H1 (cell line): Measurements from ENCODE around the gene SEMA6D. TPM values are rescaled to one million over a fixed set of nuclear protein-coding genes. Genes with fewer than 3 reads are reported as not detected.

ENCODE experiments used
- CTCF ChIA-PET: fragments of 300-600 bp; sonication (Branson Sonifier 250); formaldehyde crosslinking; loops from one replicate; lab custom pipeline; 2021; ENCODE audit not compliant: partially characterized antibody; lab: Charles Lee
- POLR2A ChIA-PET: fragments of 300-600 bp; sonication (Branson Sonifier 250); formaldehyde crosslinking; loops from one replicate; lab custom pipeline; 2021; ENCODE audit warnings: inconsistent platforms; ENCODE audit not compliant: partially characterized antibody; lab: Charles Lee
- DNase-seq, 2 experiments: peaks; one replicate each; pipeline versions ENCODE4 v3.0.0 to v3.0.0-alpha.2; 2010 to 2022; ENCODE audit warnings: low spot score in 2 of 2, low read depth in 1 of 2, mixed read lengths in 1 of 2
- FAIRE-seq: peaks from 2 replicates; lab custom pipeline; 2011; peaks lifted over from hg19 to GRCh38; lab: Jason Lieb, UNC
- H2AFZ ChIP-seq: 2 replicates; pipeline ENCODE4 v1.8.1; 2012; ENCODE audit warnings: low read length, inconsistent platforms
- H2AK5ac ChIP-seq: 2 replicates; pipeline ENCODE4 v1.6.1; 2013; ENCODE audit warnings: low read depth, low read length
- H2BK120ac ChIP-seq: replicated peaks from 2 replicates; pipeline ENCODE3; 2013; ENCODE audit warnings: low read depth, low read length, inconsistent platforms
- H2BK12ac ChIP-seq: 2 replicates; pipeline ENCODE4 v1.6.1; 2013; ENCODE audit warnings: low read depth, low read length
- H2BK15ac ChIP-seq: 2 replicates; pipeline ENCODE4 v1.6.1; 2013; ENCODE audit warnings: low read length
- H2BK20ac ChIP-seq: 2 replicates; pipeline ENCODE4 v1.6.1; 2013; ENCODE audit warnings: low read length
- H2BK5ac ChIP-seq: 2 replicates; pipeline ENCODE4 v1.6.1; 2013; ENCODE audit warnings: low read depth, low read length
- H3K14ac ChIP-seq: 2 replicates; pipeline ENCODE4 v1.6.1; 2013; ENCODE audit warnings: inconsistent platforms; ENCODE audit not compliant: insufficient read length
- H3K18ac ChIP-seq: 2 replicates; pipeline ENCODE4 v1.6.1; 2013; ENCODE audit warnings: low read length; ENCODE audit errors: extremely low read depth
- H3K23ac ChIP-seq: 2 replicates; pipeline ENCODE4 v1.6.1; 2013; ENCODE audit warnings: inconsistent platforms; ENCODE audit not compliant: insufficient read length
- H3K23me2 ChIP-seq: 2 replicates; pipeline ENCODE4 v1.6.1; 2013; ENCODE audit warnings: low read depth, low read length
- H3K27ac ChIP-seq: 2 replicates; pipeline ENCODE4 v1.6.1; 2011; ENCODE audit warnings: low read depth, low read length, inconsistent platforms
- H3K27me3 ChIP-seq, 4 experiments: replicated peaks in 1 of 4; 1 replicate in 1 of 4; 2 replicates in 3 of 4; pipeline versions ENCODE4 v1.6.1 to v1.8.1; 2011 to 2013; ENCODE audit warnings: low read length in 3 of 4, mild to moderate bottlenecking in 3 of 4, inconsistent platforms in 2 of 4, mixed read lengths in 2 of 4, moderate library complexity in 1 of 4; ENCODE audit not compliant: control insufficient read depth in 3 of 4, insufficient read depth in 3 of 4; ENCODE audit errors: extremely low read depth in 1 of 4
- H3K36me3 ChIP-seq, 4 experiments: 2 replicates each; pipeline versions ENCODE4 v1.6.1 to v1.8.1; 2011 to 2013; ENCODE audit warnings: mild to moderate bottlenecking in 4 of 4, low read length in 3 of 4, moderate library complexity in 2 of 4, control low read depth in 1 of 4, inconsistent platforms in 1 of 4; ENCODE audit not compliant: insufficient read depth in 4 of 4, control insufficient read depth in 2 of 4
- H3K4ac ChIP-seq: replicated peaks from 2 replicates; pipeline ENCODE3; 2013; ENCODE audit warnings: low read length, low read depth, mixed read lengths, inconsistent platforms; ENCODE audit not compliant: insufficient read length
- H3K4me1 ChIP-seq, 4 experiments: replicated peaks in 1 of 4; 1 replicate in 1 of 4; 2 replicates in 3 of 4; pipeline versions ENCODE4 v1.6.1 to v1.8.1; 2011 to 2013; ENCODE audit warnings: low read length in 3 of 4, inconsistent platforms in 2 of 4, mixed read lengths in 1 of 4; ENCODE audit not compliant: insufficient read depth in 4 of 4, control insufficient read depth in 3 of 4
- H3K4me2 ChIP-seq, 2 experiments: 2 replicates each; pipeline versions ENCODE4 v1.6.1 to v1.8.1; 2011 to 2013; ENCODE audit warnings: low read depth in 2 of 2, low read length in 2 of 2, control low read depth in 1 of 2, inconsistent platforms in 1 of 2, mild to moderate bottlenecking in 1 of 2; ENCODE audit not compliant: insufficient read depth in 1 of 2
- H3K4me3 ChIP-seq, 4 experiments: fragments of 200-600, 300-600 bp in 1 of 4; sonication (generic), shearing (Covaris generic), sonication (Bioruptor Twin) in 1 of 4; 2 replicates each; pipeline versions ENCODE4 v1.5.1 to v1.8.1; 2011 to 2016; ENCODE audit warnings: low read length in 4 of 4, low read depth in 3 of 4, control low read depth in 2 of 4, inconsistent platforms in 2 of 4, mild to moderate bottlenecking in 2 of 4, mixed read lengths in 1 of 4, moderate library complexity in 1 of 4; ENCODE audit not compliant: insufficient read depth in 2 of 4; ENCODE audit errors: extremely low read depth in 1 of 4
- H3K56ac ChIP-seq: replicated peaks from 2 replicates; pipeline ENCODE3; 2013; ENCODE audit warnings: low read depth, mild to moderate bottlenecking, mixed read lengths, low read length, inconsistent platforms; ENCODE audit not compliant: insufficient read length
- H3K79me1 ChIP-seq: 2 replicates; pipeline ENCODE4 v1.6.1; 2013; ENCODE audit warnings: low read depth, low read length, control low read depth
- H3K79me2 ChIP-seq, 2 experiments: 2 replicates each; pipeline versions ENCODE4 v1.6.1 to v1.8.1; 2012 to 2013; ENCODE audit warnings: low read length in 2 of 2, mild to moderate bottlenecking in 2 of 2, inconsistent platforms in 1 of 2; ENCODE audit not compliant: insufficient read depth in 2 of 2, control insufficient read depth in 1 of 2
- H3K9ac ChIP-seq, 4 experiments: replicated peaks in 1 of 4; 1 replicate in 1 of 4; 2 replicates in 3 of 4; pipeline versions ENCODE4 v1.6.1 to v1.8.1; 2011 to 2013; ENCODE audit warnings: low read depth in 3 of 4, low read length in 3 of 4, control low read depth in 2 of 4, mild to moderate bottlenecking in 2 of 4, moderate library complexity in 2 of 4, inconsistent platforms in 1 of 4; ENCODE audit errors: extremely low read depth in 1 of 4
- H3K9me3 ChIP-seq, 2 experiments: 2 replicates each; pipeline versions ENCODE4 v1.6.1 to v1.8.1; 2012 to 2013; ENCODE audit warnings: mild to moderate bottlenecking in 2 of 2, moderate library complexity in 2 of 2, control low read depth in 1 of 2, inconsistent platforms in 1 of 2, low read depth in 1 of 2, low read length in 1 of 2, mixed read lengths in 1 of 2; ENCODE audit not compliant: insufficient read depth in 2 of 2
- H4K20me1 ChIP-seq, 2 experiments: replicated peaks in 1 of 2; 2 replicates each; pipeline versions ENCODE3 to v1.8.1; 2011 to 2013; ENCODE audit warnings: inconsistent platforms in 2 of 2, low read length in 2 of 2, mild to moderate bottlenecking in 1 of 2; ENCODE audit not compliant: insufficient read depth in 2 of 2, control insufficient read depth in 1 of 2
- H4K5ac ChIP-seq: 2 replicates; pipeline ENCODE4 v1.6.1; 2013; ENCODE audit warnings: low read length, low read depth, mixed read lengths, inconsistent platforms; ENCODE audit not compliant: insufficient read length
- H4K8ac ChIP-seq: 2 replicates; pipeline ENCODE4 v1.8.0; 2013; ENCODE audit warnings: mild to moderate bottlenecking, moderate library complexity, low read length, inconsistent platforms; ENCODE audit not compliant: insufficient read depth; ENCODE audit errors: extremely low read depth
- H4K91ac ChIP-seq: replicated peaks from 2 replicates; pipeline ENCODE3; 2013; ENCODE audit warnings: low read length, mixed read lengths, inconsistent platforms; ENCODE audit not compliant: insufficient read length
- CHD1 ChIP-seq: IDR thresholded peaks from 2 replicates; pipeline ENCODE4 v1.6.1; 2012; ENCODE audit warnings: low read depth, low read length, improper control_type of control experiment
- NRF1 ChIP-seq: IDR thresholded peaks from 2 replicates; pipeline ENCODE4 v1.6.1; 2011; ENCODE audit warnings: mild to moderate bottlenecking, low read depth, low read length, improper control_type of control experiment
- RBBP5 ChIP-seq: IDR thresholded peaks from 2 replicates; pipeline ENCODE4 v1.7.1; 2012; ENCODE audit warnings: low read depth, mild to moderate bottlenecking, inconsistent platforms, low read length, moderate library complexity, borderline replicate concordance
- RNF2 ChIP-seq: fragments of 200-900, 300-1000 bp; sonication (generic); IDR thresholded peaks from 2 replicates; pipeline ENCODE4 v1.7.1; 2016; ENCODE audit warnings: borderline replicate concordance, low read depth, mild to moderate bottlenecking, antibody characterized with exemption, low read length; ENCODE audit not compliant: poor library complexity, severe bottlenecking; ENCODE audit errors: missing control alignments
- SIX5 ChIP-seq: IDR thresholded peaks from 2 replicates; pipeline ENCODE4 v1.6.1; 2011; ENCODE audit warnings: mild to moderate bottlenecking, low read depth, low read length
- SP1 ChIP-seq: IDR thresholded peaks from 2 replicates; pipeline ENCODE4 v1.6.1; 2011; ENCODE audit warnings: low read depth, low read length
- SUZ12 ChIP-seq: fragments of 200-600 bp; sonication (generic); IDR thresholded peaks from 2 replicates; pipeline ENCODE4 v1.6.1; 2012; ENCODE audit warnings: mild to moderate bottlenecking, inconsistent platforms, low read length, moderate library complexity, mixed read lengths
- TEAD4 ChIP-seq: IDR thresholded peaks from 2 replicates; pipeline ENCODE4 v1.6.1; 2012; ENCODE audit warnings: low read depth, low read length, inconsistent platforms, mixed read lengths
- WGBS, 2 experiments: shearing (Covaris generic) in 1 of 2; methylation state at CpG; one replicate each; pipeline versions ENCODE4 v1.1.6 to v1.1.7; 2013 to 2015; ENCODE audit warnings: low lambda C conversion rate in 2 of 2, mixed read lengths in 2 of 2, inconsistent platforms in 1 of 2, low coverage in 1 of 2, missing lambda C conversion rate in 1 of 2; ENCODE audit not compliant: insufficient replicate concordance in 2 of 2, insufficient coverage in 1 of 2, insufficient read length in 1 of 2; ENCODE audit errors: extremely low coverage in 1 of 2, missing lambda C conversion rate in 1 of 2; 5-methylcytosine and 5-hydroxymethylcytosine counted together
- polyA plus RNA-seq, 7 experiments: library from polyadenylated mRNA; depleted of rRNA in 3 of 7; stranded (reverse) in 5 of 7; unstranded in 2 of 7; fragments of >200 nt in 5 of 7; fragments of 200-250 nt in 2 of 7; gene quantifications; 1 replicate in 5 of 7; 2 replicates in 1 of 7; 4 replicates in 1 of 7; pipeline versions ENCODE4 v1.2.1 to v1.2.3, GENCODE V29; 2011 to 2013; ENCODE audit warnings: missing spikeins in 2 of 7, mixed read lengths in 2 of 7
- total RNA-seq: library from RNA; stranded (reverse); fragmentation: NEBNext Ultra II Directional; extraction: Animal tissue kit (Norgen Biotek cat#: 25700); gene quantifications from 2 replicates; pipeline ENCODE4 v1.2.1, GENCODE V29; 2021
- TF ChIP-seq, protein P1 (sequence below): IDR thresholded peaks from 2 replicates; pipeline ENCODE4 v1.6.1; 2012; ENCODE audit warnings: low read length, inconsistent platforms

The SEMA6D gene
- total and polyA plus RNA-seq, 2 of the 8 experiments (the other 6 are each of a cell fraction or from before 2014, with no cell fraction given) = 2.2 to 3.8 TPM

DNA sequence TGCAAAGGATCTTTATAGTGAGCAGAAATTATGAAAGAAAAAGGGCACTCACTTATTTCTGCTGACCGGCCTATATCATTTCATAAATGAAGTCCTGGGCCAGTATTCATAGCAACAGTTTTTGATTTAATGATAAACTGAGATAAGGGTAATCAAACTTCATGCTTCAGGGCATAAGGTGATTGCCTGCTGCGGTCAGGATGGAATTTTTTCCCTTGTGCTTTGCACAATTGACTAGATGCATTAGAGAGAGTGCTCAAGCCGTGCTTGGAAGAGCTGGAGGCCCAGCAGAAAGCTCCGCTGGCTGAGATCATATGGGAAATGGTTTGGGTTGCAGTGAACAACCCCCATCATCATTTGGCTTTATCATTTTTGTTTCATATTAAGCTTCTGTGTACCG, 10.4 kb downstream of the SEMA6D start:
- CTCF ChIA-PET = interaction anchor here (0.9 to 2.2 kb wide), 5 partner anchors 11 to 267 kb away, joined by 3 to 9 read pairs (median 3); partner anchors contain the start of gene SEMA6D
- Histone ChIP-seq H2BK12ac (no peak overlapping the region), H4K5ac (no peak overlapping the region), H3K4ac (no peak overlapping the region), H3K23me2 (no peaks in the 10 kb centered on the region), H2BK120ac (no peak overlapping the region), H4K91ac (no peak overlapping the region), H3K79me1 (no peaks in the 10 kb centered on the region), H2AFZ (no peak overlapping the region), H2BK5ac (no peak overlapping the region), H3K4me3 (no peak overlapping the region), H3K14ac (no peak overlapping the region), H2BK15ac (no peak overlapping the region), H2AK5ac (no peak overlapping the region), H3K4me2 (no peak overlapping the region), H3K9ac (no peak overlapping the region), H3K79me2 (no peaks in the 10 kb centered on the region), H2BK20ac (no peak overlapping the region)
- WGBS, 2 experiments = 88% methylated on average over 5 of the region's 5 CpGs; no CpG with 5 or more reads in 1 of the 2 experiments
- FAIRE-seq = no peak
- TF ChIP-seq RNF2 = no peak
- no peak for TF ChIP-seq NRF1
- no peak for TF ChIP-seq TEAD4
- TF ChIP-seq, protein P1, sequence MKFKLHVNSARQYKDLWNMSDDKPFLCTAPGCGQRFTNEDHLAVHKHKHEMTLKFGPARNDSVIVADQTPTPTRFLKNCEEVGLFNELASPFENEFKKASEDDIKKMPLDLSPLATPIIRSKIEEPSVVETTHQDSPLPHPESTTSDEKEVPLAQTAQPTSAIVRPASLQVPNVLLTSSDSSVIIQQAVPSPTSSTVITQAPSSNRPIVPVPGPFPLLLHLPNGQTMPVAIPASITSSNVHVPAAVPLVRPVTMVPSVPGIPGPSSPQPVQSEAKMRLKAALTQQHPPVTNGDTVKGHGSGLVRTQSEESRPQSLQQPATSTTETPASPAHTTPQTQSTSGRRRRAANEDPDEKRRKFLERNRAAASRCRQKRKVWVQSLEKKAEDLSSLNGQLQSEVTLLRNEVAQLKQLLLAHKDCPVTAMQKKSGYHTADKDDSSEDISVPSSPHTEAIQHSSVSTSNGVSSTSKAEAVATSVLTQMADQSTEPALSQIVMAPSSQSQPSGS = no peak
- TF ChIP-seq CHD1 = no peak
- no peak for TF ChIP-seq SP1
- no peak for TF ChIP-seq SIX5
- TF ChIP-seq RBBP5 = no peak
- no peak for TF ChIP-seq SUZ12
- TF ChIP-seq, all 59 proteins: peak for 0
- no peak overlapping the region for H4K8ac ChIP-seq
- H4K20me1 ChIP-seq = no peaks in the 10 kb centered on the region
- no peaks in the 10 kb centered on the region for H3K36me3 ChIP-seq
- no peak overlapping the region for H3K56ac ChIP-seq
- no peak overlapping the region for H3K23ac ChIP-seq
- H3K27me3 ChIP-seq = peaks cover 0 to 1% (median 0%) of the 10 kb centered on the region in 4 experiments; a peak in 1 of 7 replicates
- H3K18ac ChIP-seq = no peak overlapping the region
- no peak for DNase-seq
- POLR2A ChIA-PET = no interaction called here
- no peaks in the 10 kb centered on the region for H3K4me1 ChIP-seq
- no peaks in the 10 kb centered on the region for H3K9me3 ChIP-seq
- H3K27ac ChIP-seq = no peak overlapping the region
